CD4-positive, alpha-beta T cell (primary cell): ENCODE measurements around the gene GLRA3. TPM values are rescaled to one million over a fixed set of nuclear protein-coding genes. Genes with fewer than 3 reads are reported as not detected.

Source experiments
- ATAC-seq: fragments of 200-7000 bp; cut with Tn5 transposase; one replicate; pipeline ENCODE4 v1.10.0; 2022; ENCODE audit warnings: mild to moderate bottlenecking; ENCODE audit not compliant: poor library complexity
- CTCF ChIA-PET: fragments of 350-600 bp; sonication (Branson Sonifier 250); formaldehyde crosslinking; loops from one replicate; lab custom pipeline; 2021; ENCODE audit warnings: antibody characterized with exemption, inconsistent platforms; lab: Charles Lee
- POLR2A ChIA-PET: fragments of 350-600 bp; sonication (Branson Sonifier 250); formaldehyde crosslinking; loops from one replicate; lab custom pipeline; 2021; ENCODE audit warnings: antibody characterized with exemption, inconsistent platforms; lab: Charles Lee
- DNase-seq, 14 experiments: peaks; one replicate each; pipeline ENCODE4 v3.0.0-alpha.2; 2013 to 2020; ENCODE audit warnings: mixed read lengths in 2 of 14
- H3K27ac ChIP-seq, 2 donors: one replicate each; pipeline versions ENCODE4 v1.5.1 to v1.7.0; 2013; ENCODE audit warnings: low read length in 2 of 2, low read depth in 1 of 2, mild to moderate bottlenecking in 1 of 2
- H3K27me3 ChIP-seq, 2 experiments: 1 replicate in 1 of 2; 2 replicates in 1 of 2; pipeline versions ENCODE4 v1.6.1 to v1.7.0; 2013; ENCODE audit warnings: low read length in 2 of 2, control low read depth in 1 of 2, mild to moderate bottlenecking in 1 of 2, moderate library complexity in 1 of 2; ENCODE audit not compliant: insufficient read depth in 2 of 2, control insufficient read depth in 1 of 2
- H3K36me3 ChIP-seq: one replicate; pipeline ENCODE4 v1.6.1; 2013; ENCODE audit warnings: low read length, control low read depth; ENCODE audit not compliant: insufficient read depth
- H3K4me1 ChIP-seq: one replicate; pipeline ENCODE4 v1.6.1; 2013; ENCODE audit warnings: low read length, control low read depth; ENCODE audit not compliant: insufficient read depth
- H3K4me3 ChIP-seq: one replicate; pipeline ENCODE4 v1.5.1; 2013; ENCODE audit warnings: mild to moderate bottlenecking, low read length, moderate library complexity
- H3K9me3 ChIP-seq, 2 experiments: 1 replicate in 1 of 2; 2 replicates in 1 of 2; pipeline versions ENCODE4 v1.6.1 to v1.7.0; 2013; ENCODE audit warnings: low read length in 2 of 2, mild to moderate bottlenecking in 2 of 2, control low read depth in 1 of 2, moderate library complexity in 1 of 2; ENCODE audit not compliant: control insufficient read depth in 1 of 2, insufficient read depth in 1 of 2
- H3K27ac Mint-ChIP-seq: one replicate; pipeline ENCODE4 v1.8.0; 2020; ENCODE audit warnings: mixed read lengths
- H3K27me3 Mint-ChIP-seq: one replicate; pipeline ENCODE4 v1.8.0; 2021; ENCODE audit warnings: mixed read lengths
- H3K36me3 Mint-ChIP-seq: one replicate; pipeline ENCODE4 v1.8.0; 2021; ENCODE audit warnings: low read depth, mixed read lengths
- H3K4me1 Mint-ChIP-seq: one replicate; pipeline ENCODE4 v1.8.0; 2021; ENCODE audit warnings: low read depth, mixed read lengths
- H3K4me3 Mint-ChIP-seq: one replicate; pipeline ENCODE4 v1.8.0; 2020; ENCODE audit warnings: mild to moderate bottlenecking, mixed read lengths
- H3K9me3 Mint-ChIP-seq: one replicate; pipeline ENCODE4 v1.8.0; 2020; ENCODE audit warnings: mixed read lengths
- CTCF ChIP-seq: fragments of 200-600 bp; IDR thresholded peaks from one replicate; pipeline ENCODE4 v1.8.0; 2022; ENCODE audit warnings: antibody characterized with exemption, mild to moderate bottlenecking
- intact Hi-C, 2 experiments: fragments of 100-400 bp; cut with DNase I in 1 of 2; cut with micrococcal nuclease in 1 of 2; formaldehyde crosslinking; loops; one replicate each; pipeline versions ENCODE4 v1.15.1 to v1.9.0; 2023 to 2025; cut with DNase I, micrococcal nuclease
- total RNA-seq, 174 experiments: library from RNA in 2 of 174; stranded (reverse) in 2 of 174; gene quantifications; one replicate each; pipeline ENCODE4 v1.2.3 and lab custom pipeline; 2021 to 2026

The GLRA3 gene
- total RNA-seq, 2 experiments from 2014 or later = not detected

GRCh38 chr4:174702979-174703478 lies 126.0 kb downstream of the GLRA3 start:
- H3K9me3 ChIP-seq = no peaks in the 10 kb centered on the region
- Mint-ChIP-seq H3K27me3 (no peaks in the 10 kb centered on the region), H3K4me3 (no peak overlapping the region), H3K27ac (no peak overlapping the region), H3K36me3 (no peaks in the 10 kb centered on the region), H3K4me1 (no peaks in the 10 kb centered on the region), H3K9me3 (no peaks in the 10 kb centered on the region)
- H3K4me1 ChIP-seq = no peaks in the 10 kb centered on the region
- ATAC-seq (no peak), DNase-seq (no peak)
- H3K4me3 ChIP-seq = no peak overlapping the region
- no peak overlapping the region for H3K27ac ChIP-seq
- H3K36me3 ChIP-seq = no peaks in the 10 kb centered on the region
- intact Hi-C loops = no loop called here
- H3K27me3 ChIP-seq = no peaks in the 10 kb centered on the region
- POLR2A ChIA-PET = no interaction called here
- TF ChIP-seq CTCF = no peak
- CTCF ChIA-PET = no interaction called here

GRCh38 chr4:174699654-174700053 lies 129.4 kb downstream of the GLRA3 start:
- H3K4me1 Mint-ChIP-seq = no peaks in the 10 kb centered on the region
- no peak for TF ChIP-seq CTCF
- no peaks in the 10 kb centered on the region for H3K36me3 Mint-ChIP-seq
- H3K9me3 Mint-ChIP-seq = no peaks in the 10 kb centered on the region
- no peak overlapping the region for H3K4me3 Mint-ChIP-seq
- no peak overlapping the region for H3K4me3 ChIP-seq
- intact Hi-C loops = no loop called here
- ChIA-PET POLR2A (no interaction called here), CTCF (no interaction called here)
- no peaks in the 10 kb centered on the region for H3K27me3 ChIP-seq
- DNase-seq (no peak), ATAC-seq (no peak)
- no peaks in the 10 kb centered on the region for H3K36me3 ChIP-seq
- no peaks in the 10 kb centered on the region for H3K9me3 ChIP-seq
- no peaks in the 10 kb centered on the region for H3K27me3 Mint-ChIP-seq
- no peak overlapping the region for H3K27ac ChIP-seq
- H3K4me1 ChIP-seq = no peaks in the 10 kb centered on the region
- no peak overlapping the region for H3K27ac Mint-ChIP-seq

GRCh38 chr4:174697896-174698295 lies 131.2 kb downstream of the GLRA3 start:
- intact Hi-C loops = no loop called here
- Histone ChIP-seq H3K27me3 (no peaks in the 10 kb centered on the region), H3K27ac (no peak overlapping the region), H3K36me3 (no peaks in the 10 kb centered on the region), H3K9me3 (no peaks in the 10 kb centered on the region), H3K4me3 (no peak overlapping the region), H3K4me1 (no peaks in the 10 kb centered on the region)
- ChIA-PET POLR2A (no interaction called here), CTCF (no interaction called here)
- no peaks in the 10 kb centered on the region for H3K9me3 Mint-ChIP-seq
- no peak for DNase-seq
- no peaks in the 10 kb centered on the region for H3K36me3 Mint-ChIP-seq
- no peak overlapping the region for H3K27ac Mint-ChIP-seq
- no peak for TF ChIP-seq CTCF
- no peak overlapping the region for H3K4me3 Mint-ChIP-seq
- H3K4me1 Mint-ChIP-seq = no peaks in the 10 kb centered on the region
- H3K27me3 Mint-ChIP-seq = peaks cover 6% of the 10 kb centered on the region
- no peak for ATAC-seq
